Activated CD8-positive, alpha-beta memory T cell treated with anti-CD3 and anti-CD28 coated beads for 1 hour (primary cell): ENCODE data around the gene ZNF560.
"Not testable (repeated sequence)": the region's sequence is repeated elsewhere in the genome, so short reads cannot be mapped to it uniquely, and the experiment has no call there.

Experiments
- DNase-seq, 2 donors: peaks; one replicate each; pipeline ENCODE4 v3.0.0-alpha.2; 2020; ENCODE audit warnings: low read depth in 1 of 2; ENCODE audit errors: extremely low read depth in 1 of 2

ZNF560 gene

DNA sequence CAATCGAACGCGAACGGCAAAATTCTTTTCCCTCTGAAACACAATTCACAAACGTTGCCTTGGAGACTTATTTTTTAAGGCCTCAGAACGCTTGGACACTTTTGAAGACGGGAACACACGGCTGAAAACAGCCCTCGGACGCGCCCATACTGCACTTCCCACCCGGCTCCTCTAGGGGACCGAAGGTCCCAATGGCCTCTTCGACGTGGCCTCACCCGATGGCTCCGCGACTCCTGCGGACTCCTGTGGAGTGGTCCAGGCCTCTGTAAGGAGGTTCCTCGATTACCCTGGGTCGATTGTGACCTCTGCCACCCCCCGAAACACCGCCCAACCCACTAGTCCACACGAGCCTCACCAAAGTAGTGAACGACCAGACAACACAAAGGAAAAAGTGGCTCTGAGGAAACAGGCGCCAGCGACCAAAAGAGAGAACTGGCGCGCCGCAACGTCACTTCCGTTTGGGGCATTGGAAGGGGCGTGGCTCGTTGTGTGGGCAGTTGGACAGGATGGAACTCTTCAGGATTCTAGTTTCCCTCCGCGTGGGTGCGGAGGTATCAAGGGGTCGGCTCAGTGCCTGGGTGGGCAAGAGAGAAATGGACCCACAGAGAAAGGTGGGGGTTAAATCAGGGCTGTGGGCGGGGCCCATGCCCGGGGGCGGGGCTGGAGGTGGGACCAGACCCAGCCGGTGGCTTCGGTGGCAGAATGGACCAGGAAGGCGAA is at the start of gene ZNF560:
TSS of gene ZNF560 (minus strand) at position 434 of the 720 bp plus-strand sequence. CDS start 23,303 bp downstream, outside the sequence.
- DNase-seq = no peak

DNA sequence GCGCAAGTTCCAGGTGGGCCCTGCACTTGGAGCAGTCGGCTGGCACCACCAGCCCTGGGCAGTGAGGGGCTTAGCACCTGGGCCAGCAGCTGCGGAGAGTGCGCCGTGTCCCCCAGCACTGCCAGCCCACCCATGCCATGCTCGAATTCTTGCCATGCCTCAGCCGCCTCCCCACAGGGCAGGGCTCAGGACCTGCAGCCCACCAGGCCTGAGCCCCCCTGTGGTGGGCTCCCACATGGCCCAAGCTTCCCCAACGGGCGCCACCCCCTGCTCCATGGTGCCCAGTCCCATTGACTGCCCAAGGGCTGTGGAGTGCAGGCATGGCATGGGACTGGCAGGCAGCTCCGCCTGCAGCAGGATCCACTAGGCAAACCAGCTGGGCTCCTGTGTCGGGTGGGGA is 49.5 kb upstream of the ZNF560 start:
- DNase-seq = no peak

GRCh38 chr19:9541281-9541680 is 42.9 kb upstream of the ZNF560 start:
- not testable (repeated sequence) for DNase-seq

- not testable (repeated sequence) for DNase-seq
Measured at GRCh38 chr19:9539921-9540320, 41.5 kb upstream of the ZNF560 start.

GRCh38 chr19:9539201-9539600 is 40.8 kb upstream of the ZNF560 start:
- not testable (repeated sequence) for DNase-seq

- DNase-seq = peak; percentile 65 to 75
Measured at GRCh38 chr19:9538183-9539058, 40.0 kb upstream of the ZNF560 start, which contains the start of gene ZNF426. TSS of gene ZNF426 (minus strand) at chr19:9538645. CDS start at chr19:9536232, 2,413 bp downstream.

GRCh38 chr19:9535934-9536333 is 37.5 kb upstream of the ZNF560 start:
- no peak for DNase-seq

- no peak for DNase-seq
Measured at GRCh38 chr19:9531933-9532332, 33.5 kb upstream of the ZNF560 start.

DNA sequence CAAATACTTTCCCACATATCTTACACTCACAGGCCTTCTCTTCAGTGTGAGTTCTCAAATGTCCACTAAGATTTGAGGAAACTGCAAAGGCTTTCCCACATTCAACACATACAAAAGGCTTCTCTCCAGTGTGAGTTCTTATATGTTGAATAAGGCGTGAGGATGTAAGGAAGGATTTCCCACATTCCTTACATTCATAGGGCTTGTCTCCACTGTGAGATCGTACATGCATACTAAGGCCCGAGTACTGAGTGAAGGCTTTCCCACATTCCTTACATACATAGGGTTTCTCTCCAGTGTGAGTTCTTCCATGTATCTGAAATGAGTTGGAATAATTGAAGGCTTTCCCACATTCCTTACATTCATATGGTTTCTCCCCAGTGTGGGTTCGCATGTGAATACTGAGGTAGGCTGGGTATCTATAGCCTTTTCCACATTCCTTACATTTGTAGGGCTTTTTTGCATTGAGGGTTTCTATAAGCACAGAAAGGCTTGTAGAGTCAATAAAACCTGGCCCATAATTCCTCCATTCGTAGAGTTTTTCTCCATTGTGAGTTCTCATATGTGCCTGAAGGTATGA is 30.4 kb upstream of the ZNF560 start:
- DNase-seq = no peak

DNA sequence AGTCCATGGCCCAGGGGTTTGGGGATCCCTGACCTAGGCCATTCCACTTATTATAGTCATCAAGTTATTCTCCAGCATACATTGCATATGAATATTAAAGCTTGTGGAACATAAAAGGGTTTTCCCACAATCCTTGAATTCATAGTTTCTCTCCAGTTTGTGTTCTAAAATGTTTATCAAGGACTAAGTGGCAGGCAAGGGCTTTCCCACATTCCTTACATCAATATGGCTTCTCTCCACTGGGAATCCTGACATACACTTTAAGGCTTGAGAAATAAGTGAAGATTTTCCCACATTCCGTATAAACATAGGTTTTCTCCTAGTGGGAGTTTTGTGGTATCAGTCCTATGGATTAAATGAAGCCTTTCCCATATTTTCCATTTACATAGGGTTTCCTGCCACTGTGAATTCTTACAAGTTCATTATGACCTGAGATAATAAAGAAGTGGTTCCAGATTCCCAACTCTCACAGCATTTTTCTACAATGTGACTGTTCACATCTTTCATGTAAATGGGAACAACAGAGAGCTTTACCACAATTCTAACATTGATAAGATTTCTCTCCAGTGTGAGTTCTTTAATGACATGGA is 25.6 kb upstream of the ZNF560 start:
- DNase-seq = no peak

DNA sequence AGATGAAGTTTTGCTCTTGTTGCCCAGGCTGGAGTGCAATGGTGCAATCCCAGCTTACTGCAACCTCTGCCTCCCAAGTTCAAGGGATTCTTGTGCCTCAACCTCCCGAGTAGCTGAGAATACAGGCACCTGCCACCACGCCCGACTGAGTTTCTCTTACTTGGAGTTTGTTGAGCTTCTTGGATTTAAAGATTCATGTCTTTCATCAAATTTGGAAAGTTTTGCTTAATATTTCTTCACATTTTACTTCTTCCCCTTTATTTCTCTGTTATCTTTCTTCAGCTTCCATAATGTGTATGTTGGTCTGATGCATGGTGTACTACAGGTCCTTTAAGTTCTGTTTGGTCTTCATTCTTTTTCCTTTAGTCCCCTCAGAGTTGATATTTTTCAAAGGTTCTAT is 8.9 kb upstream of the ZNF560 start:
- DNase-seq = no peak

DNA sequence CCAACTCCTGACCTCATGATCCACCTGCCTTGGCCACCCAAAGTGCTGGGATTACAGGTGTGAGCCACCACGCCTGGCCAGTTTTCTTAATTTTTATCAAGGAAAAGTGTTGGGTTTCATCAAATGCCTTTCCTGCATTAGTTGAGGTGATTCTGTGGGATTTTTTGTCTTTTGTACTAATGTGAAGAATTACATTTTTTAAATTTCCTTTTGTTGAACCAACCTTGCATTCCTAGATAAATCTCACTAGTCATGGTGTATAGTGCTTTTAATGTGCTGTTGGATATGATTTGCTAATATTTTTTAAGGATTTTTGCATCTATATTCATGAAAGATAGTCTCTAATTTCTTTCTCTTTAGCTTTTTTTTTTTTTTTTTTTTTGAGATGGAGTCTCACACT is 2.4 kb upstream of the ZNF560 start:
- DNase-seq = no peak

GRCh38 chr19:9494096-9494495 is 4.3 kb downstream of the ZNF560 start:
- no peak for DNase-seq

GRCh38 chr19:9487016-9487415 is 11.4 kb downstream of the ZNF560 start:
- no peak for DNase-seq

- no peak for DNase-seq
Measured at GRCh38 chr19:9485140-9485539, 13.3 kb downstream of the ZNF560 start.

DNA sequence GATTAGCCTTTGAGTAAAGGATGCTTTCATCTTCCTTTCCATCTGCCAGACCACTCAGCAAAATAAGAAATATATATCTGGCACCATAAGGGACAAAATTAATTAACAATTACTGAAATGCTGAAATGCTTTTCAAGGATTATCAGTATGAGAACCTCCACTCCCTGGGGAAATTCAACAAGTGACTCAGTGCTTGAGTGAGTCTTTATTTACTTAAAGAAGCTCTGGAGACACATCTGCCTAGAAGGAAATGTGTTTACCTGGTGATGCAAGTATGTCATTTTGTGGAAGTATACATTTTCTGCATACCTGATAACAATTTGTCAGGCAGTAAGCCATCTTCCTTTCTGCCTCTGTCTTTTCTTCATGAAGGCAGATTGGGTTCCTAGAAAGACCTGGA is 23.4 kb downstream of the ZNF560 start:
- no peak for DNase-seq

DNA sequence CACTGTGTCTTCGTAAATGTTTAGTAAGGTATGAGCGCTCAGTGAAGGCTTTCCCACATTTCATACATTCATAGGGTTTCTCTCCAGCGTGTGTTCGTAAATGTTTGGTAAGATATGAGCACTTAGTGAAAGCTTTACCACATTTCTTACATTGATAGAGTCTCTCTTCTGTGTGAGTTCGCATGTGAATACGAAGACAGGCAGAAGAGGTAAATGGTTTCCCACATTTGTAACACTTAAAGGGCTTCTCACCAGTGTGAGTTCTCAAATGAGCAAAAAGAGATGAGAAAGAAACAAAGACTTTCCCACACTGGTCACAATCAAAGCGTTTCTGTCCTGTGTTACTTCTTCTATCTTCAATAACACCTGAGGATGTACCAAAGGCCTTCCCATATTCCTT is 31.3 kb downstream of the ZNF560 start:
- DNase-seq = no peak

GRCh38 chr19:9461938-9462337 is 36.5 kb downstream of the ZNF560 start:
- DNase-seq = no peak

DNA sequence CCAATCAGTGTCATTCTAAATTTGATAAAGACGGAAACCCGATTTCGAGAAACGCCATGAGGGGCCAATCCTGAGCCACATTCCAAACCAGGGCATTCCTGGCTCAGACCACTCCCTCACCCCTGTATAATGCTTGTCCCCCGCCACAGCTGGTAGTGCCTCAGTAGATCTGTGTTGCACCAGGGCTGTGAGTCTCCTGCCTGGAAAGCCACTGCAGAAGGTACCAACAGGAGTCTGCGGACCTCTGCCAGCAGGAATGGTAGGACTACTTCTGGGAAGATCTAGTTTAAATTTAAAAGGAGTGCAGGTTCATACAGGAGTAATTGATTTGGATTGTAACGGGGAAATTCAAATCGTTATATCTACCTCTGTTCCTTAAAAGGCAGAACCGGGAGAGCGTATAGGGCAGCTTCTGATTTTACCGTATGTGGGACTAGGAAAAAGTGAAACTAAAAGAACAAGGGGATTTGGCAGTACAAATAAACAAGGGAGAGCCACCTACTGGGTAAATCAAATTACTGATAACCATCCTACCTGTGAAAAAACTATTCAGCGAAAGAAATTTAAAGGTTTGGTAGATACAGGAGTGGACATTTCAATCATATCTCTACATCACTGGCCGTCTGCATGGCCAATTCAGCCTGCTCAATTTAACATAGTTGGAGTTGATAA is 42.3 kb downstream of the ZNF560 start:
- DNase-seq = no peak

GRCh38 chr19:9453953-9454352 is 44.5 kb downstream of the ZNF560 start:
- no peak for DNase-seq

DNA sequence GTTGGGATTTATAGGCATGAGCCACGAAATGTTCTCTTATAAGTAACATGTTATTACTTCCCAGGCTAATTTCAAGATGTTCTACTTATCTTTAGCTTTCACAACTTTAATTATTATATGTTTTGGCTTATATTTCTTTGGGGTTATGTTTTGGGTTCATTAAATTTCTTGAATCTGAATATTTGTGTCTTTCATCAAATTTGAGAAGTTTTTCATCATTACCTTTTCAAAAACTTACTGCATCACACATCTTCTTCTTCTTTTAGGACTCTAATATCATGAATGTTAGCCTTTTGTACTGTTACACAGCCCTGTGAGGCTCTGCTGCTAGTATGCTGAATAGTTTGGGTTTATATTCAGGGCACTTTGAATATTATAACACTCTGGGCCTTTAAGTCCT is 53.4 kb downstream of the ZNF560 start:
- no peak for DNase-seq
